SJSA1 (cell line): ENCODE data around the gene HSP90AA1. TPM values are rescaled to one million over a fixed set of nuclear protein-coding genes. Genes with fewer than 3 reads are reported as not detected.
"Not testable (repeated sequence)": the region's sequence is repeated elsewhere in the genome, so short reads cannot be mapped to it uniquely, and the experiment has no call there.

ENCODE experiments used
- DNase-seq, 2 experiments: peaks; one replicate each; pipeline ENCODE4 v3.0.0-alpha.2; 2015 to 2020; ENCODE audit warnings: low spot score in 2 of 2, low read depth in 1 of 2
- H3K27ac ChIP-seq: fragments of 250-450 bp; sonication (Bioruptor Pico); 2 replicates; pipeline ENCODE4 v1.5.1; 2020; ENCODE audit warnings: mild to moderate bottlenecking, moderate library complexity
- H3K27me3 ChIP-seq: fragments of 250-450 bp; sonication (Bioruptor Pico); replicated peaks from 2 replicates; pipeline ENCODE4 v1.5.1; 2020; ENCODE audit warnings: mild to moderate bottlenecking, moderate library complexity
- H3K36me3 ChIP-seq: fragments of 250-450 bp; sonication (Bioruptor Pico); 2 replicates; pipeline ENCODE4 v1.5.1; 2020; ENCODE audit warnings: mild to moderate bottlenecking
- H3K4me1 ChIP-seq: fragments of 250-450 bp; sonication (Bioruptor Pico); replicated peaks from 2 replicates; pipeline ENCODE4 v1.6.1; 2021; ENCODE audit warnings: mild to moderate bottlenecking
- H3K4me3 ChIP-seq: fragments of 250-450 bp; sonication (Bioruptor Pico); 2 replicates; pipeline ENCODE4 v1.5.1; 2020; ENCODE audit warnings: mild to moderate bottlenecking
- H3K9me3 ChIP-seq: fragments of 250-450 bp; sonication (Bioruptor Pico); replicated peaks from 2 replicates; pipeline ENCODE4 v1.5.1; 2020; ENCODE audit warnings: mild to moderate bottlenecking
- total RNA-seq: library from RNA; depleted of rRNA; stranded (reverse); fragments of >200 nt; shearing (Covaris generic); gene quantifications from 2 replicates; pipeline ENCODE4 v1.2.3, GENCODE V29; 2014

HSP90AA1 gene
- total RNA-seq, 1 experiment from 2014 or later = 670 TPM

DNA sequence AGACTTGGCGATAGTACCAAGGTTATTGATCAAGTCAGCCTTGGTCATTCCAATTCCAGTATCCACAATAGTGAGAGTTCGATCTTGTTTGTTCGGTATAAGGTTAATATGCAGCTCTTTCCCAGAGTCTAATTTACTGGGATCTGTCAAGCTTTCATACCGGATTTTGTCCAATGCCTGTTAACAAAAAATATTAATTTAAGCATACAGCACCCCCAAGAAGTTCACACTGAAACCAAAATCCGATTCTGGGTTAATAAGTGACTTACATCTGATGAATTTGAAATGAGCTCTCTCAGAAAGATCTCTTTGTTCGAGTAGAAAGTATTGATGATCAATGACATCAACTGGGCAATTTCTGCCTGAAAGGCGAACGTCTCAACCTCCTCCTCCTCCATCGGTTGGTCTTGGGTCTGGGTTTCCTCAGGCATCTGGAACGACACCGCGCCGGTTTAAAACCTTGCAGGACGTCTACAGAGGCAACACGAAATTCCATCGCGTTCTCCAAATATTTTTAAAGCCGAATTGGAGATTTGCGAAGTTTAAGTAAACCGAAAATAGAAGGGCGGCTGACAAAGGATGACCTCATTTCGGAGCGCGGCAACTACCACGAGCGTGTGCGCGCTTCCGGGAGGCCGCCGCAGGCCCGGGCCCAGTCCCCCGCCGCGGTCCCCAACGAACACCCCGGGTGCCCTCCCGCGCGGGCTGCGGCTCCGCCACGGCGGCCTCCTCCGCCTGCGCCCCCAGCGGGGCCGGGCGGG, 716 bp downstream of the HSP90AA1 start:
- no peaks in the 10 kb centered on the region for H3K27me3 ChIP-seq
- no peaks in the 10 kb centered on the region for H3K9me3 ChIP-seq
- peak; percentile 41 to 55 for DNase-seq
- peak overlapping the region; percentile 69 for H3K4me3 ChIP-seq
- H3K4me1 ChIP-seq = peaks cover 35% of the 10 kb centered on the region
- H3K27ac ChIP-seq = peak overlapping the region; percentile 95
- peaks cover 57% of the 10 kb centered on the region for H3K36me3 ChIP-seq

- peaks cover 35% of the 10 kb centered on the region for H3K4me1 ChIP-seq
- H3K9me3 ChIP-seq = no peaks in the 10 kb centered on the region
- H3K27ac ChIP-seq = no peak overlapping the region
- peaks cover 64% of the 10 kb centered on the region for H3K36me3 ChIP-seq
- H3K27me3 ChIP-seq = no peaks in the 10 kb centered on the region
- peak overlapping the region; percentile 69 for H3K4me3 ChIP-seq
- no peak for DNase-seq
Measured at GRCh38 chr14:102085488-102085887, 1.4 kb downstream of the HSP90AA1 start.

GRCh38 chr14:102084931-102085330, 1.9 kb downstream of the HSP90AA1 start:
- H3K4me1 ChIP-seq = peaks cover 35% of the 10 kb centered on the region
- H3K27ac ChIP-seq = no peak overlapping the region
- no peak for DNase-seq
- no peaks in the 10 kb centered on the region for H3K9me3 ChIP-seq
- peak overlapping the region; percentile 69 for H3K4me3 ChIP-seq
- no peaks in the 10 kb centered on the region; the same call in 1 of the 2 replicates for H3K27me3 ChIP-seq
- peaks cover 69% of the 10 kb centered on the region for H3K36me3 ChIP-seq

DNA sequence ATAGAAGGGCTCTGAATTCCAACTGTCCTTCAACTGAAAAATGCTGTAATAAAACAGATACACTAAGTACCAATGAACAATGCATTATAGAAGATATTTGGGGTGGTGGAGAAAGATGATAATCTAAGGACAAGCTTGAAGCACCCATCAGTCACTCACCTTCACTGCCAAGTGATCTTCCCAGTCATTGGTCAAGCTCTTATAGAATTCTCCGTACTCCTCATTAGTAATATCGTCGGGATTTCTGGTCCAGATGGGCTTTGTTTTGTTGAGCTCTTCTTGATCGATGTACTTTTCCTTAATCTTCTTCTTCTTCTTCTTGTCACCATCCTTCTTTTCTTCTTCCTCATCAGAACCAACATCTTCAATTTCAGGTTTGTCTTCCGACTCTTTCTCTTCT, 2.3 kb downstream of the HSP90AA1 start:
- Histone ChIP-seq H3K4me1 (peaks cover 35% of the 10 kb centered on the region), H3K4me3 (peak overlapping the region; percentile 9; the same call in 1 of the 2 replicates), H3K36me3 (peaks cover 73% of the 10 kb centered on the region)
- not testable (repeated sequence) for DNase-seq, H3K27ac ChIP-seq, H3K9me3 ChIP-seq, H3K27me3 ChIP-seq

DNA sequence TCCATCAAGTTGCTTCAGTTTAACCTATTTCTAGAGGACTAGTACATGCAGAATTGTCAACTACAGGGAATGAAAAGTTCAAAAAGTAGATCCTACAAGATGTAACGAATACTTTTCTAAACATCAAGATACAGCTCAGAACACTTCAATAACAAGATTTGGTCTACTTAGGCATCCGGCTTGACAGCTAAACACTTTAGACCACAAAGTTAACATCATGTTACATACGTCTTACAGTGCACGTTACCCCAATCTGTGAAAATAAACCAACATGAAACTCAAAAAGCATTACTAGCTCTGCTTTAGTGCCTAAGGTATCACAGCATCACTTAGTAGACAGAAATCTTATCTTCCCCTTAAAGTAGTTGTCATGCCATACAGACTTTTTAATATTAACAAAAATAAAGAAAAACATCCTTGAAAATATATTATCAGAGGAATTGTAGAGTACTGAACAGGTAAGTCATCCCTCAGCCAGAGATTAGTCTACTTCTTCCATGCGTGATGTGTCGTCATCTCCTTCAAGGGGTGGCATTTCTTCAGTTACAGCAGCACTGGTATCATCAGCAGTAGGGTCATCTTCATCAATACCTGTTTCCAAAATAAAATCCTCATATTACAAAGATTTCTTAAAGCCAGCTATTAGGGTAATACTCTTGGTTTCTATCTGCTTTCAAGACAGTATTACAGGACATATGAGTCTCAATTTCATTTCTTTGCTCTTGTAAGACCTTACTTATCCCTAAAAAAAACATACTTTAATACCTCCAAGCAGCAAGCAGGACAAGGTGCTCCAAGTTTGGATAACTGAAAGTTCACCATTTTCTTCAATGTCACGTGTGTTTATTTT, 5.4 kb downstream of the HSP90AA1 start:
- no peak overlapping the region for H3K27ac ChIP-seq
- peaks cover 84% of the 10 kb centered on the region for H3K36me3 ChIP-seq

DNA sequence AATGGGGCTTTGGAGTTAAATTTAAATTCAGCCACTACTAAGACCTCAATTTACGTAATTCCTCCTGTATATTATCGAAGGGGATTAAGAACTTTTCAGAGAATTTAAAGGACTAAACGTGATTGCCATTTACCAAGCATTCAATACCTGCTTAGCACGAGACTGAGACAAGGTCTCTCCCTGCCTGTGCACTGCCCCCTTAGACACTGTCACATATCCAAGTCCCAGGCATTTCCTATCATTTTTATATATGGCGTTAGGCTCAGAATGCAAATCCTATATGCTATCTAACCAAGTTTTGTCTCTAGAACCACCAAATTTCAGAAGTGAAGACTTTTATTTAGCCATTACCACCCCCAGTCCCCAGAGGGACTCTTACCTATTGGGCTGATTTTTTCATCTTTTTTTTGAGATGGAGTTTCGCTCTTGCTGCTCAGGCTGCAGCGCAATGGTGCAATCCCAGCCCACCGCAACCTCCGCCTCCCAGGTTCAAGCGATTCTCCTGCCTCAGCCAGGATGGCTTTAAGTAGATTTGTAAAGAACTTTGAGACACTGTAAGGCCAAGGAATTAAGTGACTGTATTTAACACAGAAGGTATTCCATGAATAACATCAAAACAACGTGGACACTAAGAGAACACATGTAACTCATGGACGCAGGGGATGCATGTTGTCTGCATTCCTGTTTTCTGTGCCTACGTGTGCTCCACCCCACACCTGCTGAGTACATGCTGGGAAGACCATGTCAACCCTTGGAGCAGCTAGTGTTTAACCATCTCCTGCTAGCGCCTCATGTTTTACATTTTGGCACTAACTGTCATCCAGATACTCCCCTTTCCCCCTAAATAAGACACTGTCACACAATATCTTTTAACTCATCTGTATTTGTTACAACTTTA, 6.4 kb downstream of the HSP90AA1 start:
- DNase-seq = no peak
- Histone ChIP-seq H3K9me3 (no peaks in the 10 kb centered on the region; the same call in 1 of the 2 replicates), H3K36me3 (peaks cover 74% of the 10 kb centered on the region), H3K27ac (no peak overlapping the region), H3K4me3 (no peak overlapping the region), H3K4me1 (peaks cover 23% of the 10 kb centered on the region), H3K27me3 (no peaks in the 10 kb centered on the region; the same call in 1 of the 2 replicates)

More for the DNA sequence above, 5.4 kb downstream of the HSP90AA1 start:
- Histone ChIP-seq H3K9me3 (no peaks in the 10 kb centered on the region; the same call in 1 of the 2 replicates), H3K4me1 (peaks cover 26% of the 10 kb centered on the region), H3K27me3 (no peaks in the 10 kb centered on the region; the same call in 1 of the 2 replicates), H3K4me3 (no peak overlapping the region)
- DNase-seq = no peak

DNA sequence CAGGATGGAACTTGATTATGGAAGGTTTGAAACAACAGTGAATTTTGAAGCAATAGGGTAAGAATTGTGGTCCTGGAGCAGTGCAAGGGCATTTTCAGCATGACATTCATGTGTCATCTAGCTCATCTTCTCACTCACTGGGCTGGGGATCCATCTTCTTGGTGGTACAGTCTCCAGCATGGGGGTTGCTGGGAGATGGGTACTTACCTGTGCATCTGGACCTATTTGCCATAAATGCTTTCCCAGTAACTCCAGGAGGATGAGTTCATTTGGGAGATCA, 7.2 kb downstream of the HSP90AA1 start:
- Histone ChIP-seq H3K27ac (no peak overlapping the region), H3K27me3 (no peaks in the 10 kb centered on the region; the same call in 1 of the 2 replicates), H3K36me3 (peaks cover 69% of the 10 kb centered on the region), H3K4me1 (peaks cover 16% of the 10 kb centered on the region), H3K4me3 (no peak overlapping the region), H3K9me3 (no peaks in the 10 kb centered on the region; the same call in 1 of the 2 replicates)
- DNase-seq = no peak

GRCh38 chr14:102078831-102079699, 7.8 kb downstream of the HSP90AA1 start:
- Histone ChIP-seq H3K27ac (no peak overlapping the region), H3K36me3 (peaks cover 66% of the 10 kb centered on the region), H3K9me3 (no peaks in the 10 kb centered on the region; the same call in 1 of the 2 replicates), H3K4me1 (peaks cover 10% of the 10 kb centered on the region), H3K27me3 (no peaks in the 10 kb centered on the region; the same call in 1 of the 2 replicates), H3K4me3 (no peak overlapping the region)
- DNase-seq = no peak

DNA sequence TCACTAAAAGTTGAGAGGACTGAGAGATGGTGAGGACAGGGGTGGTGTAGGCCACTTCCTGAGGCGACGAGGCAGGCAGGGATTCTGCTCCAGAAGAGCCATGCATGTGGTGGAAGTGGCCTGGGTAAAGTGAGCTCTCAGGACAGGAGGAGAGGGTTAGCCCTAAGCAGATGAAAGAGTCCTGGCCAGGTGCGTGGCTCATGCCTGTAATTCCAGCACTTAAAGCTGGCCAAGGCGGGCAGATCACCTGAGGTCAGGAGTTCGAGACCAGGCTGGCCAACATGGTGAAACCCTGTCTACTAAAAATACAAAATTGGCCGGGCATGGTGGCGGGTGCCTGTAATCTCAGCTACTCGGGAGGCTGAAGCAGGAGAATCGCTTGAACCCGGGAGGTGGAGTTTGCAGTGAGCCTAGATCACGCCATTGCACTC, 8.5 kb downstream of the HSP90AA1 start:
- H3K27ac ChIP-seq, H3K4me3 ChIP-seq, DNase-seq, H3K9me3 ChIP-seq, H3K4me1 ChIP-seq, H3K27me3 ChIP-seq: not testable (repeated sequence)
- H3K36me3 ChIP-seq = peaks cover 59% of the 10 kb centered on the region

GRCh38 chr14:102077382-102077709, 9.5 kb downstream of the HSP90AA1 start:
- no peaks in the 10 kb centered on the region; the same call in 1 of the 2 replicates for H3K9me3 ChIP-seq
- no peak overlapping the region for H3K27ac ChIP-seq
- no peak overlapping the region for H3K4me3 ChIP-seq
- 0 out of 2 replicates have a peak, but pooled peaks cover 2% of the 10 kb centered on the region for H3K4me1 ChIP-seq
- H3K36me3 ChIP-seq = peaks cover 49% of the 10 kb centered on the region
- H3K27me3 ChIP-seq = no peaks in the 10 kb centered on the region; the same call in 1 of the 2 replicates
- no peak for DNase-seq

DNA sequence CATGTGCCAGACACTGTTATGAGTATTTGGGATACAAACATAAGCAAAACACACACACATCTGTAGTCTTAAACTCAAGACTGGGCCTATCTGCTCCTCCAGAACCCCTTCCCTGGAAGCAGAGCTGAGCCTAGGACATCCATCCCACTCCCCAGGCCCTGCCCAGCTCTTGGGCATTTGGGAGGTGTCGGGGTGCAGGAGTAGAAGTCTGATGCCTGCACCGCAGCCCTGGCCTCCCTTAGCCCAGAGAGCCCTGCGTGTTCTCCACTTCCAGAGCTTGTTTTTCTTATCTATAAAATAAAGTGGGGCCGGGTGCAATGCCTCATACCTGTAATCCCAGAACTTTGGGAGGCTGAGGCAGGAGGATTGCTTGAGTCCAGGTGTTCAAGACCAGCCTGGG, 11.7 kb downstream of the HSP90AA1 start:
- H3K36me3 ChIP-seq = peaks cover 27% of the 10 kb centered on the region
- H3K4me1 ChIP-seq = peaks cover 9% of the 10 kb centered on the region
- H3K27me3 ChIP-seq = no peaks in the 10 kb centered on the region; the same call in 1 of the 2 replicates
- H3K4me3 ChIP-seq = no peak overlapping the region
- H3K27ac ChIP-seq = no peak overlapping the region
- no peak for DNase-seq
- H3K9me3 ChIP-seq = no peaks in the 10 kb centered on the region; the same call in 1 of the 2 replicates

DNA sequence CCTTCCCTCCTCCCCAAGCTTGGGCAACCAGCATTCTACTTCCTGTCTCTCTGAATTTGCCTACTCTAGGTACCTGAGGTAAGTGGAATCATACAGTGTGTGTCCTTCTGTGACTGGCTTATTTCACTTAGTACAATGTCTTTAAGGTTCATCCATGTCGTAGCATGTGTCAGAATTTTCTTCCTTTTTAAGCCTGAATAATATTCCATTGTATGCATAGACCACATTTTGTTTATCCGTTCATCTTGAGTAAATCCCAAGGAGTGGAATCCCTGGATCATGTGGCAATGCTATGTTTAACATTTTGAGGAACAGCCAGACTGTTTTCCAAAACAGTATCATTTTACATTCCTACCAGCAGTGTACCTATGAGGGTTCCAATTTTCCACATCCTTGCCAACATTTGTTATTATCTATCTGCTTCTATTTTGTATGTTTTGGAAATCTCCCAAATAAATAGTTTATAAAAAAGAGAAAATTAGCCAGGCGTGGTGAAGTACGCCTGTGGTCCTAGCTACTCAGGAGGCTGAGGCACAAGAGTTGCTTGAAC, 12.4 kb downstream of the HSP90AA1 start:
- Histone ChIP-seq H3K4me3 (no peak overlapping the region), H3K27ac (no peak overlapping the region)

More for the DNA sequence above, 12.4 kb downstream of the HSP90AA1 start:
- H3K9me3 ChIP-seq = no peaks in the 10 kb centered on the region; the same call in 1 of the 2 replicates
- DNase-seq = no peak
- no peaks in the 10 kb centered on the region for H3K27me3 ChIP-seq
- peaks cover 9% of the 10 kb centered on the region for H3K4me1 ChIP-seq
- H3K36me3 ChIP-seq = peaks cover 21% of the 10 kb centered on the region
